Measurements from ENCODE around the gene PRRT1. TPM values are rescaled to one million over a fixed set of nuclear protein-coding genes. Genes with fewer than 3 reads are reported as not detected.

PRRT1 gene
- total RNA-seq, 4 donors from 2014 or later: 2.7 to 4.4 (median 4.0) TPM

DNA sequence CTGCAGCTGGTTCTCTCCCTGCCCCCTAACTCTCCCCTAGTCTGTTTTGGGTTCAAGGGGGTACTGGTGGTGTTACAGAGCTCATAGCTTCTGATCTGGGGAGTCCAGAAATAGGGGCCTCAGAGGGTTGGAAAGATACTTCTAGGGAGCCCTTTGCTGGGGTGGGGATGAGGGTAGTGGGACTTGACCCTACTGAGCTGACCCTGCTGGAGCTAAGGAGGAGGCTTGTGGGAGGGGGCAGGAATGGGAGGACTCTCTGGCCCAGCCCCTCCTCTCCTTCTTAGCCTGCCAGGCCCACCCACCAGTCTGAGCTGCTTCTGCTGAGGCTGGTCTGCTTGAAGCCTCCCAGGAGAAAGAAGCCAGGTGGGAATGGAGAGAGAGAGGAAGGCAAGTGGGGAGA is 12.6 kb upstream of the PRRT1 start, which contains the start of gene EGFL8:
EGFL8 (plus strand) TSS at position 301 of the 400 bp plus-strand sequence. CDS start 1,571 bp downstream, outside the sequence.
- intact Hi-C loops (cut with DNase I): no loop called here
- H3K27ac ChIP-seq (replicated peaks in 1 of 4): peak within 1 kb of the TSS; percentile 58 to 72 (median 67)
- TF ChIP-seq POLR2A (IDR thresholded peaks at IDR 0.05; ENCODE audit: low read depth) (no peak), EP300 (IDR thresholded peaks at IDR 0.05) (no peak), POLR2AphosphoS5 (IDR thresholded peaks at IDR 0.05) (no peak), CTCF (IDR thresholded peaks at IDR 0.05) (no peak)

GRCh38 chr6:32163559-32164258 is 12.0 kb upstream of the PRRT1 start:
- Histone ChIP-seq H3K36me3 (peaks cover 7 to 94% (median 82%) of the 10 kb centered on the region in 4 donors), H3K4me3 (no peak overlapping the region), H3K9me3 (no peaks in the 10 kb centered on the region), H3K27ac (replicated peaks in 1 of 4) (peak overlapping the region; percentile 58 to 72 (median 67)), H3K27me3 (no peaks in the 10 kb centered on the region), H3K4me1 (peaks cover 0 to 26% (median 17%) of the 10 kb centered on the region in 4 donors)
- DNase-seq (ENCODE audit: extremely low spot score): no peak
- TF ChIP-seq EP300 (IDR thresholded peaks at IDR 0.05) (no peak), POLR2A (IDR thresholded peaks at IDR 0.05; ENCODE audit: low read depth) (no peak), CTCF (IDR thresholded peaks at IDR 0.05) (no peak), POLR2AphosphoS5 (IDR thresholded peaks at IDR 0.05) (peak; percentile 7 to 14)
- intact Hi-C loops (cut with DNase I): no loop called here
- WGBS: 76% methylated on average over 4 of the region's 7 CpGs

More for the DNA sequence above, 12.6 kb upstream of the PRRT1 start, which contains the start of gene EGFL8:
- DNase-seq (ENCODE audit: extremely low spot score): no peak
- Histone ChIP-seq H3K4me1 (peaks cover 0 to 28% (median 19%) of the 10 kb centered on the region in 4 donors), H3K36me3 (peaks cover 7 to 95% (median 82%) of the 10 kb centered on the region in 4 donors), H3K4me3 (no peak within 1 kb of the TSS), H3K27me3 (no peaks in the 10 kb centered on the region), H3K9me3 (no peaks in the 10 kb centered on the region)

DNA sequence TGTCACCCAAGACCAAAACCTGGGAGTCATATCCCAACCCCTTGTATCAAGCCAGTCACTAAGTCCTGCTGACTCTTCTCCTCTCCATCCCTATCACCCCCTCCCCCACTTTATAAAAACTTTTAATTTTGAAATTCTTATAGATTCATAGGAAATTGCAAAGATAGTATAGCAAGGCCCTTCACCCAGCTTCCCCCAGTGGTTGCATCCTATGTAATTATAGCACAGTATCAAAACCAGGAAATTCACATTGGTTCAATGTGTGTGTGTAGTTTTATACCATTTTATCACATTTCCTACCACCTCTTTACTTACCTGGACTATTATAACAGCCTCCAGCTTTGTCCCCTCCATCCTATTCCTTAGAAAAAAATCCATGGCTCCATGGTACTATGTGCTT is 6.3 kb upstream of the PRRT1 start:
- intact Hi-C loops (cut with DNase I): no loop called here
- H3K36me3 ChIP-seq: peaks cover 14 to 70% (median 66%) of the 10 kb centered on the region in 4 donors
- H3K27me3 ChIP-seq: no peaks in the 10 kb centered on the region
- no peak overlapping the region for H3K27ac ChIP-seq (replicated peaks in 1 of 4)
- DNase-seq (ENCODE audit: extremely low spot score): no peak
- H3K4me1 ChIP-seq: peaks cover 13 to 43% (median 36%) of the 10 kb centered on the region in 4 donors
- TF ChIP-seq EP300 (IDR thresholded peaks at IDR 0.05) (no peak), CTCF (IDR thresholded peaks at IDR 0.05) (no peak), POLR2AphosphoS5 (IDR thresholded peaks at IDR 0.05) (no peak), POLR2A (IDR thresholded peaks at IDR 0.05; ENCODE audit: low read depth) (no peak)
- no peak overlapping the region for H3K4me3 ChIP-seq
- H3K9me3 ChIP-seq: no peaks in the 10 kb centered on the region

GRCh38 chr6:32156891-32157290 is 5.2 kb upstream of the PRRT1 start:
- H3K27me3 ChIP-seq: no peaks in the 10 kb centered on the region
- TF ChIP-seq POLR2AphosphoS5 (IDR thresholded peaks at IDR 0.05) (no peak), CTCF (IDR thresholded peaks at IDR 0.05) (no peak), EP300 (IDR thresholded peaks at IDR 0.05) (no peak), POLR2A (IDR thresholded peaks at IDR 0.05; ENCODE audit: low read depth) (no peak)

More at GRCh38 chr6:32156891-32157290, 5.2 kb upstream of the PRRT1 start:
- H3K4me1 ChIP-seq: peaks cover 25 to 49% (median 40%) of the 10 kb centered on the region in 4 donors
- H3K4me3 ChIP-seq: no peak overlapping the region
- H3K36me3 ChIP-seq: peaks cover 12 to 58% (median 55%) of the 10 kb centered on the region in 4 donors
- intact Hi-C loops (cut with DNase I): no loop called here
- no peak for DNase-seq (ENCODE audit: extremely low spot score)
- WGBS: 82% methylated on average over 9 of the region's 9 CpGs
- H3K27ac ChIP-seq (replicated peaks in 1 of 4): no peak overlapping the region
- no peaks in the 10 kb centered on the region for H3K9me3 ChIP-seq

All from esophagus muscularis mucosa (tissue), 4 donors.